ENCODE measurements around the gene EEF1A2. TPM values are rescaled to one million over a fixed set of nuclear protein-coding genes. Genes with fewer than 3 reads are reported as not detected.

Gene EEF1A2
- total and polyA plus RNA-seq, 2 of the 4 experiments (the other 2 are of a cell fraction) = 1.3 to 4.6 TPM

DNA sequence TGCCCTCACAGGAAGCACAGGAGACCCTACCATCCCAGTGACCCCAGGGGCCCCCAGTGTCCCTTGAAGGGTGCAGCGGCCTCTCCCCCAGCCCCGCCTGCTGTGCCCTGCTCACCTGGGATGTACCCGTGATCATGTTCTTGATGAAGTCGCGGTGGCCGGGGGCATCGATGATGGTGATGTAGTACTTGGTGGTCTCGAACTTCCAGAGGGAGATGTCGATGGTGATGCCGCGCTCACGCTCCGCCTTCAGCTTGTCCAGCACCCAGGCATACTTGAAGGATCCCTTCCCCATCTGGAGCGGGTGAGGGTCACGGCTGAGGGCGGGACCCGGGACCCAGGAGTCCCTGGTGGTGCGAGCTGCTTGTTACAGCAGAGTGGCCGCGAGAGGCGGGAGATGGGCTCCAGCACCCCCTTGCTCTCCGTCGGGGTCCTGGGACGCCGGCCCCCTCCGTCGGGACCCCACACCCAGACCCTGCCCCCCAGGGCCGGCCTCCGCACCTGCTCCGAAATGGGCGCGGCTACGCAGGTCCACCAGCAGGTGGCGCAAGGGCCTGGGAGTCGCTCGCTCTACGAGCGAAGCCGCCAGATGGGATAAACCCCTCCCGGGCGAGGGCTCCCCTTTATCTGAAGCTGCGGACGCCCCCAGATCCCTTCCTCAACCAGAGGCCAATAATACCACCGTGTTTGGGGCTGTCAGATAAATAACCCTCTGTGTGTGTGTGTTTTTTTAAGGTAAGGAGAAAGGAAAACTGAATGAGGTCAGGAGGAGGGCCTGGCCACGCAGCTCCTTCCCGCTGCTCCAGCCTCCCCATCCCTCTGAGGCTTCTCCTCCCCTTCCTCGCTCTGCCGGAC is 2.9 kb downstream of the EEF1A2 start:
- Histone ChIP-seq H3K4me3 (ENCODE audit: insufficient read depth, low read depth, low read length) (peak overlapping the region; percentile 27; the same call in 1 of the 2 replicates), H4K20me1 (ENCODE audit: insufficient read depth, low read length) (peaks cover 4% of the 10 kb centered on the region), H4K91ac (ENCODE audit: insufficient read depth, low read depth, low read length) (no peak overlapping the region), H3K27ac (ENCODE audit: insufficient read depth, low read length) (no peak overlapping the region), H3K18ac (ENCODE audit: low read depth, low read length) (no peak overlapping the region), H3K79me1 (ENCODE audit: low read depth in 1 of 2, low read length in 2 of 2) (no peaks in the 10 kb centered on the region), H3K56ac (ENCODE audit: extremely low read depth, insufficient read depth, low read length) (no peak overlapping the region), H3K4me1 (ENCODE audit: control insufficient read depth, insufficient read depth, low read length) (0 out of 2 replicates have a peak, but pooled peaks cover 3% of the 10 kb centered on the region), H3K36me3 (ENCODE audit: control insufficient read depth, insufficient read depth, low read length) (no peaks in the 10 kb centered on the region), H3K23ac (ENCODE audit: low read depth, low read length) (no peak overlapping the region), H2BK15ac (ENCODE audit: low read depth, low read length) (no peak overlapping the region), H3K14ac (replicated peaks; ENCODE audit: low read depth, low read length) (no peak overlapping the region), H4K8ac (ENCODE audit: low read depth in 2 of 2, low read length in 2 of 2) (no peak overlapping the region), H2BK5ac (ENCODE audit: low read depth, low read length, poor library complexity, severe bottlenecking) (no peak overlapping the region), H2BK120ac (ENCODE audit: low read depth, low read length) (no peak overlapping the region), H3K4ac (ENCODE audit: low read depth, low read length) (no peak overlapping the region), H2AK5ac (ENCODE audit: low read depth, low read length) (no peak overlapping the region), H3K27me3 (ENCODE audit: control insufficient read depth, insufficient read depth, low read length) (peaks cover 15% of the 10 kb centered on the region), H2AK9ac (replicated peaks; ENCODE audit: low read depth, low read length, poor library complexity) (no peak overlapping the region), H2BK20ac (ENCODE audit: low read depth, low read length) (no peak overlapping the region), H3K9me3 (ENCODE audit: control insufficient read depth, insufficient read depth, low read length) (no peaks in the 10 kb centered on the region), H2AFZ (replicated peaks; ENCODE audit: low read length, poor library complexity) (peak overlapping the region; percentile 82), H4K5ac (ENCODE audit: low read depth, low read length) (no peak overlapping the region), H3K4me2 (ENCODE audit: low read depth, low read length) (peak overlapping the region; percentile 93), H3K9ac (ENCODE audit: low read depth, low read length) (no peak overlapping the region), H3K9me1 (ENCODE audit: insufficient read depth, low read length) (no peaks in the 10 kb centered on the region)
- POLR2A ChIA-PET (ENCODE audit: unreplicated experiment) = no interaction called here
- no TSS peak for BruUV-seq (replicated peaks)
- in situ Hi-C loops (cut with MboI; ENCODE audit: low sequenced_read_pairs) (no loop called here), intact Hi-C loops (cut with micrococcal nuclease) (no loop called here), dilution Hi-C loops (cut with HindIII; ENCODE audit: low sequenced_read_pairs, unreplicated experiment) (no loop called here)
- DNase-seq (peak; percentile 28), ATAC-seq (ENCODE audit: low read depth) (peak; percentile 82)
- TF ChIP-seq MXI1 (IDR thresholded peaks at IDR 0.05; ENCODE audit: borderline replicate concordance, low read depth, low read length) (no peak), NFE2L2 (IDR thresholded peaks at IDR 0.05; ENCODE audit: low read depth, low read length) (no peak), RCOR1 (IDR thresholded peaks at IDR 0.05; ENCODE audit: insufficient replicate concordance, low read length) (peak; percentile 66), SMC3 (IDR thresholded peaks at IDR 0.05; ENCODE audit: low read depth, low read length) (peak; percentile 58), FOS (IDR thresholded peaks at IDR 0.05; ENCODE audit: low read depth, low read length) (no peak), BHLHE40 (IDR thresholded peaks at IDR 0.05; ENCODE audit: low read depth, low read length) (no peak), MAFK (IDR thresholded peaks at IDR 0.05; ENCODE audit: low read depth, low read length) (no peak), MAZ (IDR thresholded peaks at IDR 0.05; ENCODE audit: borderline replicate concordance, low read depth, low read length) (peak; percentile 33; the same call in 1 of the 2 replicates), RFX5 (IDR thresholded peaks at IDR 0.05; ENCODE audit: low read depth, low read length) (no peak), RAD21 (IDR thresholded peaks at IDR 0.05; ENCODE audit: low read length) (peak; percentile 58), POLR2A (IDR thresholded peaks at IDR 0.05; ENCODE audit: low read depth, low read length) (no peak)
- TF ChIP-seq, protein P1, sequence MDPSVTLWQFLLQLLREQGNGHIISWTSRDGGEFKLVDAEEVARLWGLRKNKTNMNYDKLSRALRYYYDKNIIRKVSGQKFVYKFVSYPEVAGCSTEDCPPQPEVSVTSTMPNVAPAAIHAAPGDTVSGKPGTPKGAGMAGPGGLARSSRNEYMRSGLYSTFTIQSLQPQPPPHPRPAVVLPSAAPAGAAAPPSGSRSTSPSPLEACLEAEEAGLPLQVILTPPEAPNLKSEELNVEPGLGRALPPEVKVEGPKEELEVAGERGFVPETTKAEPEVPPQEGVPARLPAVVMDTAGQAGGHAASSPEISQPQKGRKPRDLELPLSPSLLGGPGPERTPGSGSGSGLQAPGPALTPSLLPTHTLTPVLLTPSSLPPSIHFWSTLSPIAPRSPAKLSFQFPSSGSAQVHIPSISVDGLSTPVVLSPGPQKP (IDR thresholded peaks at IDR 0.05; ENCODE audit: borderline replicate concordance, low read depth, low read length) = no peak
- TF ChIP-seq, protein P2, sequence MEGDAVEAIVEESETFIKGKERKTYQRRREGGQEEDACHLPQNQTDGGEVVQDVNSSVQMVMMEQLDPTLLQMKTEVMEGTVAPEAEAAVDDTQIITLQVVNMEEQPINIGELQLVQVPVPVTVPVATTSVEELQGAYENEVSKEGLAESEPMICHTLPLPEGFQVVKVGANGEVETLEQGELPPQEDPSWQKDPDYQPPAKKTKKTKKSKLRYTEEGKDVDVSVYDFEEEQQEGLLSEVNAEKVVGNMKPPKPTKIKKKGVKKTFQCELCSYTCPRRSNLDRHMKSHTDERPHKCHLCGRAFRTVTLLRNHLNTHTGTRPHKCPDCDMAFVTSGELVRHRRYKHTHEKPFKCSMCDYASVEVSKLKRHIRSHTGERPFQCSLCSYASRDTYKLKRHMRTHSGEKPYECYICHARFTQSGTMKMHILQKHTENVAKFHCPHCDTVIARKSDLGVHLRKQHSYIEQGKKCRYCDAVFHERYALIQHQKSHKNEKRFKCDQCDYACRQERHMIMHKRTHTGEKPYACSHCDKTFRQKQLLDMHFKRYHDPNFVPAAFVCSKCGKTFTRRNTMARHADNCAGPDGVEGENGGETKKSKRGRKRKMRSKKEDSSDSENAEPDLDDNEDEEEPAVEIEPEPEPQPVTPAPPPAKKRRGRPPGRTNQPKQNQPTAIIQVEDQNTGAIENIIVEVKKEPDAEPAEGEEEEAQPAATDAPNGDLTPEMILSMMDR (conservative IDR thresholded peaks at IDR 0.05; ENCODE audit: low read depth, low read length) = peak; percentile 75
- 10% methylated on average over 14 of the region's 48 CpGs; no CpG with 5 or more reads in 1 of the 2 experiments for WGBS, 2 experiments (ENCODE audit: extremely low coverage in 2 of 2, insufficient read length in 1 of 2)
- CTCF ChIA-PET = interaction anchor here (0.5 to 1.2 kb wide), 4 partner anchors 14 to 155 kb away, joined by 3 to 8 read pairs (median 4); partner anchors contain the start of gene PPDPF

Data from IMR-90 (cell line).